Iris pigment epithelial cell (primary cell): ENCODE results near the gene CFDP1.

Source experiments
- DNase-seq: peaks from one replicate; pipeline ENCODE4 v3.0.0-alpha.2; 2011; ENCODE audit warnings: low read depth

The CFDP1 gene

DNA sequence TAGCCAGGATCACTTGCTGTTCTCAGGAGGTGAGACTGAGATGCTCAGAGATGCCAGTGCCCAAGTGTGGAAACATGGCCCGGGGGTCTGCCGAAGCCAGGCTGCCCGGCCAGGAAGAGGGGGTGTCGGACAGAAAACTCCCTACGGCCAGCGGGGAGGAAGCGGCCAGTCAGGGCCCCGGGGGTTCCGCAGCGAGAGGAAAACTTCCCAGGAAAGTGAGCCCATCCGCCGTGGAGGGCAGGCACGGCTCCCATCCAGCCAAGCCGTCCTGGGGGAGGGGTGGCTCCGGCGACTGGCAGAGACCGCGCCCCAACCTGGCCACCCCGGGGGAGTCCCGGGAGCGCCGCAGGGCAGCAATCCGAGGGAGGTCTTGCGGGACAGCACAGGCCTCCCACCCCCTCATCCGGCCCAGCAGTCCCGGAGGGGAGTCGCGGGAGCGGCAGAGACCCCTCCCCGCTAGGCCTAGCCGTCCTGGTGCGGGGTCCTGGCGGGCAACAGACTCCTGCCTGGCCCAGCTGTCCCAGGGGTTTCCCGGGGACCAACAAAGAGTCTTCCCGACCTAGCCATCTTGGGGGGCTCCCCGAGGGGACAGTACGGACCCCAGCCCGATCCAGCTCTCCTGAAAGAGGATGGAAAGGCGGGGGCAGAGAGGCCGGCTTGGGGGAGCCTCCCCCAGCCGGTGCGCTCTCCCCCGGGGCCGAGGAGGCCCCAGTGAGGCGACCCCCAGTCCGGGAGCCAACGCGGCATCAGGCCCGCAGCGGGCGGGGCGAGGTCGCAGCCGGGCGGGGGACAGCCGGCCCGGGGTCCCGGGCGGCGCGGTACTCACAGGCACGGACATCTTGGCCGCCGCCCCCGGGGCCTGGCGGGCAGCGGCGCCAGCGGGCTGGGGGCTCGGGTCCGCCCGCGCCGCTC, 168.0 kb downstream of the CFDP1 start:
- no peak for DNase-seq

DNA sequence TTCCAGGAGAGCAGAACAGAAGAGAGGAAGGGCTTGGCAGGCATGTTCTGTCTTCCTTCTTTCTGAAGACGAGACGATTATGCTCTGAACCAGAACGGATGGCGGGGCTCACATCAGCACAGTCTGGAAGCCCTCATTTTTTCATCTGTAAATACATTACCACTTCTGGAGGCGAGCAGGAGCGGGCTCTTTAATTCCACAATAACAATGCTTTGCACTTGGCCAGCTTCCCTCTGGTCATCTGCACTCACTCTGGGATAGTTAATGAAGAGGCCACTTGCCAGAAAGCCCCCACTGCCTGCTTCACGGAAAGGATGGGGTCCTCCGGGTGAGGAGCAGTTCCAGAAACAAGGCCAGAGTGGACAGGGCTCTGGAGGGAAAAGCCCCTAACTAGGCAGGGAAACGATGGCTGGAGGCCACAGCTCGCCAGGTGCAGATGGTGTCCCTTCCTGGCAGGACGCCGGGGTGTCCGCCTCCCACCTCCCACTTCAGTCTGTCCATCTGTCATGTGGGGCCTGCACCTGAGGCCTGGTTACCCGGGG, 168.8 kb downstream of the CFDP1 start:
- DNase-seq, result no peak

DNA sequence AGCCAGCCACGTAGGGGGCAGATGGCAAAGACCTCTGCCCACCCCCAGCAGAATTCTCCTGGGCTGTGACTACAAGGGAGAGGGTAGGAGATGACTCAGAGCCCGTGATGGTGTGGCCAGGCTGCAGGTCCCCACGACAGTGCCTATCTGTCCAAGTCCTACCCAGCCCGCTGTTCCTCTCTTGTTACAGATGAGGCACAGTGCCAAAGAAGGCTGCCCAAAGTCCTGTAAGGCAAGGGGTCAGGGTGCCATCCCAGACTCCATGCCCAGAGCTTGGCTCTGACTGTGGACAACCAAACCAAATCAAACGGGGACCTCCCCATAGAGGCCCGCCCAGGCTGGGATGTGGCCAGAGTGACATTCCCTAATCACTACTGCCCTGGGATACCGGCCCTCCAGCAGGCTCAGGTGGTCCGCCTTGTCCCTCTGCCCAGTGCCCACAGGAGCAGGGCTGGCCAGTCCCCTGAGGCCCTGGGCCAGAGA, 169.3 kb downstream of the CFDP1 start:
- no peak for DNase-seq

DNA sequence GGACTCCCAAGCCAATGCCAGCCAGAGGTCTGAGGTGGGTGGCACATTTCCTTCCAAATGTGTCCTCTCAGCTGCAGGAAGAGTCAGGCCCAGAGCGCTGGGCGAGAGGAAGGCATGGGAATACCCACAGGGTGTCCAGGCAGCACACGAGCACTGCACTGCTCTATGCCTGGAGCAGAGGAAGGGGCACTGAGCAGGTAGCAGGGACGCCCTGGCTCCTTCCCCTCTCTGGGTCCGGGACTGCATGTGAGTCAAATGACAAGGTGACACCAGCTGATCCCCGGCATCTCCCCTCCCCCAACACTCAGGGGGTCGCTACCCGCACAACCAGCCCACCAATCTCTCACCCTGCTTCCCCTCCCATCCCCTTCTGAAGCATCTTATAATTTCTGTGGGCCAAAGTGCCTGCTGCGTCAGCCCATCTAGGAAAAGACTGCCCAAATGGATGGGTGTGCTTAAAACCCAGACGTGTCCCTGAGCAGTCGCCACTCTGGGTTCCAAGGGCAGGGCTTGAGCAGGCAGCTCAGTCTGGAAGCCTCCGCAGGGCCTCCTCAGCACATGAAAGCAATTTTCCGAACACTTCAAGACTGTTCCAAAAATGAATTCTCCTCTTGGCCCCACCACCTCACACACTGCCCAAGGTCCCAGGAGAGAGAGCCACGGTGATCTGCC, 169.9 kb downstream of the CFDP1 start:
- no peak for DNase-seq

DNA sequence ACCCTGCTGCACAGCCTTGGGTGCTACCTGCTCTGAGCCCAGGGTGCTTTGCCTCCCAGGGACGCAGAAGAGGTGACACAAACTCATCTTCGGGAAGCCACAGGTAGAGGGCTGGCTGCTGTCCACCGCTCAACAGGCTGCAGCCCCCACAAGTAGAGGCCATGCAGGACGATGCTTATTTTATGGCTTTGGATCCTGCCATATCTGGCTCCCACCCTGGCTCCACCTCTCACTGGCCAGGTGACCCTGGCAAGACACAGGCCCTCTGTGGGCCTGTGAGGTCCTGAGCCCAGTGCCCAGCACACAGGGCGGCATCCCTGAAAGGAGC, 170.5 kb downstream of the CFDP1 start:
- no peak for DNase-seq

DNA sequence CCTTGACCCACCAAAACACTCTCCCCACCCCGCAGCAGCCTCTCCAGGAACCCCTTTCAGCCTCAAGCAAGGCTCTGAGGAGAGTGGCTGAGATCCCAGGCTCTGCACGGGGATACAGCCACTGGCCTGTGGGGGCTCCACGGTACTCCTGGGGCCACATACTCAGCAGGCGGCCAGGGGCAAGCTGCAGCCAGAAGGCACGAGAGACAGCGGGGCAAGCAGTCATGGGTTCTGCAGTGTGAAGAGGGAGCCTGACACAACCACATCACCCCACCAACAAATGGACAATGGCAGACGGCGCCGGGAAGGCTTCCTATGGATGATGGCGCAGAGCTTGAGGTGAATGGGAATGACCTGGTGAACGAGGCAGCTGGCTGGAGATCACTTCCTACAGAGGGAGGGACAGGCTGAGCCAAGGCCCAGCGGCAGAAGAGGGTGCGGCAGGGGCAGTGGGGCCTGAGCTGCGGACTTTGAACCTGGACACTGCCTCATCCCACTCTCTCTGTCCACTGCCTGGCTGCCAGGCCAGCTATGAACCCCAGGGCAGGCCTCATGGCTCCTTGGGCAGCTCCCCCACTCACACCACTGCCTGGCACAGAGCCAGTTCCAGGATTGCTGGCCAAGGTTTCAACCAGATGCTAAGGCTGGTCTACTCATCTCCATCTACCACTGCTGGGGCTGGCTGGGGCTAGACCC, 171.1 kb downstream of the CFDP1 start:
- peak; percentile 33 for DNase-seq

DNA sequence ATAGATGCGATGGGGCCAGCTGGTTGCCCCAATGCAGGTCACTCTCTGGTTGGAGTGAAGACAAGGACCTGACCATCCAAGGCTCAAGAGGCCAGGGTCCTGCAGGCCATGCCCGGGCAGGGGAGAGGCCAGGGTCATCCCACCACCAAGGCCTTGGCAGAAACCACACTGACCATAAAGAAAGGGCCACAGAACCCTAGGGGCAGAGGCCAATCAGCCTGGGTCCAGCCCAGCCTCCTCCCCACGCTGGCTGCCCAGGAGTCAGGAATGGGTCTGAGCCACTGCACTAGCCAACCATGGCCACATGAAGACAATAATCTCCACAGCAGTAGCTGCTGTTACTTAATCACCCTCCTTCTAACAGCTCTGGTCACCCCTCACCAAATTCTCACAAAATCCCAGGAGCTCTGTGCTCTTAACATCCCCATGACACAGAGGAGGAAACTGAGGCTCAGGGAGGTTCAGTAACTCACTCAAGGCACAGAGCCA, 171.7 kb downstream of the CFDP1 start:
- no peak for DNase-seq

DNA sequence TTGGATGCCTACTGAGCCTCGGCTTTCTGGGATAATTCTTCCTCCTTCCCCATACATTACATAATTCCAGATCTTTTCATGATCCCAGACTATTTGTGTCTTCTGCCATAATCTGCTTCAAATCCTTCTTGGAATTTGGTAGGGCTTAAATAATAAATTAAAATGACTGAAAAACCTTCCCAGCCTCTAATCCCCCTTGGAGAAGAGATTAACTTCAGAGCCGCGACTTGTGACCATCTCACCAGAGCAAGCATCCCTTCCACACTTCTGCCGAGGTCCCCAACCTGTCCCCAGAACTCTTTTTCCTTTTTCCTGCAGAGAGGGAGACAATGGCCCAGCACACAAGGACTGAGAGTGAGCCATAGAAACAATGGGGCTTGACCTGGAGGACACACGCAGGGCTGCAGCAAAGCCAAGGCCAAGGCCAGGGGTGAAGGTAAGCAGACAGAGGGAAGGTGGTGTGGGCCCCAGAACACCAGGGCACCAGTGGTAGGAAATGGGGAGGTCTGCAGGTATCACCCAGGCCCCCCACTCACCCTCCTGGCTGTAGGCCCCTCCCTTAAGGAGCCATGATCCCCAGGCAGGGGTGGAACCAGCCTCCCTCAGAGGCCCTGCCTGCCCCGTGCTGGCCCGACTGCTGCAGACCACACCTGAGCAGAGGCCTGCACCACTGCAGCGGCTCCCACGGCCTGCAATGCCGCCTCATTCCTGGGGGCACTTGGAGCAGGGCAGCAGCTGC, 172.3 kb downstream of the CFDP1 start:
- DNase-seq, result no peak

DNA sequence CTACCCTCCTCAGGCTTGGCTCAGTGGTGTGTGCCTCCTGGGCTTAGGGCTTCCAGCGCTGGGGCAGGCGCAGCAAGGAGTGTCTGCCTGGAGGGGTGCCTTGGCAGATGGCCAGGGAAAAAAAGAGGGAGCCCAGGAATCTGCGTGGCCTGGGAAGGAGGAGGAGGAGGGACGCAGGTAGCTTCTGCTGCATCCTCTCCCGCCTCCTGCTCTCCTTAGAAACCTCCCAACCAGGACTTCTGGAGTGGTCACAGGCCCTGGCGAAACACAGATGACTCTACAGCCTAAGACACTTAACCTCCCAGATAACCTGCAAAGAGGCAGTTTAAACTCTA, 174.5 kb downstream of the CFDP1 start:
- no peak for DNase-seq

DNA sequence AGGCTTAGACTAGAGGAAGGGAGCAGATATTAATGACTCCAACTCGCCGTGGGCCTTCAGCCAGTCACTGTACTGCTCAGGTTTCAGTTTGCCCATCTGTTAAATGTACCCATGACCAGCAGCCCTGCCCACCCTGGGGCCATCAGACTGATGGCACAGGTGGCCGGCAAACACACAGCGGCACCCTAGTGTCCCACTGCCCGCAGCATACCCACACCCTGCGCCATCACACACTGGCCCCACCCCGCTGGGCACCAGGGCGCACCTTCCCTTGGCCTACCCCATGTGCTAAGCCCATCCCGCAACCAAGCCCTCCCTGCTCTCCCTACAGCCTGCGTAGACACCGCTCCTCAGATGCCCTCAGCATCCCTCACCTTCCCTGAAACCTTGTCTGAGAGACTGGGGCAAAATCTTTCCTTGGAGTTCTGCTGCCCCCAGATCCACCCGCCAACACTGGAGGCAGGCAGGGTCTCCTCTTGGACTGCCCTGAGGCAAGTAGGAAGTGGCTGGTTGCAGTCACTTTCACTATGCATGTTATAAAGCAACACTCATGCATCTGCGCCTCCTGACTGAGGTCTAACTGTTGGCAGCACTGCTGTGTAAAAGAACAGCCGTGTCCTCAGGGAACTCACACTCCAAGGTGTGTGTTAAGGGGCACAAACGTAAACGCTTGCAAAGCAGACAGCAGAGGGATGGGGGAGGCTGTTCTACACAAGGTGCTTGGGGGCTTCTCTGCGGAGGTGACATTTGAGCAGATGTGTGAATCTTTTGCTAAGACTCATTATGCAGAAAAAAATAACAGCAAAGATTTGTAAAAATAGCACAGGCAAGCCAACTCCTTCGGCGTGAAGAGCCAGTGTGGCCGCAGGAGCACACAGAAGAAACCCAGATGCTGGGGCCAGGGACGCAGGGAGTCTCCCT, 175.2 kb downstream of the CFDP1 start:
- no peak for DNase-seq

DNA sequence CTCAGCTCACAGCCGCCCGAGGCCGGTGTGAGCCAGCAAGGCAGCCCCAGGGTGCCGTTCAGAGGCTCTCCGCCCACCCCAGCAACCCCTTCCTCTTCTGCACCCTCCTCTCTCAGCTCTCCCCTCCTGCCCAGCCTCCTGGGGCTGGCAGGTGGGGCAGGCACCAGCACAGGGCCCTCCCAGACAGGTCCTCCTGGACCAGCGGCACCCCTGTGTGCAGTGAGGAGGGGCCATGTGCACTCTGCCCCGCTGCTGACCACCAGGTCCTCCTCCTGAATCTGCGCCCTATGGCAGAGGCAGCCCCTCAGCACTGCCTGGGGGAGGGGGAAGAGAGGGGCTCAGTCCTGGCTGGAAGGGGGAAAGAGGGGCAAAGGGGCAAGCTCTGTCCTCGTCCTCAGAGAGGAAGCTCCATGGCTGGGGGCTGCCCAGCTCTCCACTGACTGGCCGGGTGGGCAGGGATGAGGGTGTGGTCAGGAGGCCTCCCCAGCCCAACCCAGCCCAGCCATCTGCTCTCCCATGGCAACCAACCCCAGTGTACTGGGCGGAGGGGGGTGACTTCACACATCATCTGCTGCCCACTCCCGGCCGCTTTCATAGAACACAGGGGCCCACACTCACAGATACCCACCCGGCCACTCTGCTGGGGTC, 176.5 kb downstream of the CFDP1 start:
- DNase-seq, result no peak

DNA sequence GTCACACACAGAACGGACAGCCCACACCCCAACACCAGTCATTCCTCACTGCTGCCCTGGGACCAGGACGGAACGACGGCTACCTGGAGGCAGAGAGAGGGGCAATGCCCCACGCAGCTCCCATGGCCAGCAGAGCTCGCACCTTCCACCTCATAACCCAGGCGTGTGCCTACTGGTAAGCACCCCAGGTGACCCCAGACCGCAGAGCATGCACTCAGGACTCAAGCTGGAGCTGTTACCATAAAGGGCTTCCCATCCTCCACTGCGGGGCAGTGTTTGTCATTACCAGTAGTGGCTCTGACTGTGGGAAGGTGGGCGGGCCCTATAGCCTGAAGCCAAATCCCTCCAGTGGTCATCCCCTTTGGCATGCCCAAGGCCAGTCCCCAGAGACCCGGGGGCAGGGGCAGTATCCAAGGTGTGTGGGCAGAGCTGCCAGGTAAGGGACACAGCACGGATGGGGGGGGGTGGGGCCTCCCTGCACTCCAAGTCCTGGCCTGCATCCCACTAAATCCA, 177.2 kb downstream of the CFDP1 start:
- DNase-seq, result no peak

DNA sequence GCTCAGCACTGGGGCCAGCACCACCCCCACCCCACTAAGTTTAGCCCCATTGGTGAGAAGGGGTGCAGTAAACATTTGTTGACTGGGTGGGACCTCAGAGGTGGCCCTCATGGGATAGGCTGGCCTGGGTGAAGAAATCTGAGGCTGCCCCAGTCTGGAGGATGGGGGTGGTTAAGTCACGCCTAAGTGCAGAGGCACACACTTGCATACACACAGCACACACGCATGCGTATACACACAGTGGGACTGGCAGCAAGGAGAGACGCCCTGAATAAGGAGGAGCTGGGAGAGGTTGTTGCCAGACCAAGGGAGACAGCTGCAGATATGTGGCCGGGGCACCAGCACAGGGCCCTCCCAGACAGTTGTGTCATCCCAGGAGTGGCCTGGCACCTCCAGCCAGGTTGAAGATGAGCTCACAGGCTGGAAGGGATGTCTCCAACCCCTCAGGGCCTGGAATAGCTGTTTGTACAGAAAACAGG, 178.9 kb downstream of the CFDP1 start:
- peak; percentile 91 for DNase-seq

DNA sequence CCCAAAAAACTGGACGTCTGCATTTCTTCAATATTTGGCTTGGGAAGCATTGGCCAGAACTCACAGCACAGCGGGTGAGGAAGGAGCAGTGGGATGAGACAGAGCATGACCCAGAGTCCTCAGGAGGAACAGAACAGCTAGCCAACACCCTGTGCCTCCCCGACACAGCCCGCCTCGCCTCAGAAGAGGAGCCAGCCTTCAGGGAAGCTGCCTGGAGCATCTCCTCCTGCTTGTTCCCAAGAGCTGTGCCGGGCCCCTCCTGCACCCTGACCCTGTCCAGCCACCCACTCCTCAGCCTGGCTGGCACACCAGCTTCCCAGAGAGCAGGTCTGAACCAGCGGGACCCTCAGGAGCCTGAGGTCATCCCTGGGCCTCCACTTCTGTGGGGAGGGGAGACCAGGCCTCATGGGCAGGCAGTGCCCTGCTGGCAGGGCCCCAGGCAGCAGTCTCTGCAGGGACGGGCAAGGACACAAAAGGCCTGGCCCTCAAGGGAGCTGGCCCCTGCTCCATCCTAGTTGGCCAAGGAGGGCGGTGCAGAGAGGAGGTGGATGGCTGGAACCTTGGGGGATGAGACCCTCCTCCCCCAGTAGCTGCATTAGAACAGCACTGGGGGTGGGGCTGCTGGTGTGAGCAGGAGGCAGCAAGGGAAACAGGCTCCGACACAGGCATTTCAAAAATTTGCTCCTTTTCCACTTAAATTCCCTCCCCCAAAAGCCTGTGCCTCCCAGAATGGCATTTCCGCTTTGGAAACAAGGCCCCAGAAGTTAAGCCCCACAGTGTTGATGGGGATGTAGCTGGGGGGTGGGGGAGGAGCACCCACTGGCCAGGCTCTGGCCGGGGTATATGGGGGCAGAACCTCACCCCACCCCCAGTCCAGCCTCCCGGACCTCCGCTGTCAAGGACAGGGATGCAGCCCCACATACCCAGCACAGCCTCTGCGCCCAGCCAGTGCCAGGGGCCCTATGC, 180.1 kb downstream of the CFDP1 start:
- peak; percentile 75 for DNase-seq

DNA sequence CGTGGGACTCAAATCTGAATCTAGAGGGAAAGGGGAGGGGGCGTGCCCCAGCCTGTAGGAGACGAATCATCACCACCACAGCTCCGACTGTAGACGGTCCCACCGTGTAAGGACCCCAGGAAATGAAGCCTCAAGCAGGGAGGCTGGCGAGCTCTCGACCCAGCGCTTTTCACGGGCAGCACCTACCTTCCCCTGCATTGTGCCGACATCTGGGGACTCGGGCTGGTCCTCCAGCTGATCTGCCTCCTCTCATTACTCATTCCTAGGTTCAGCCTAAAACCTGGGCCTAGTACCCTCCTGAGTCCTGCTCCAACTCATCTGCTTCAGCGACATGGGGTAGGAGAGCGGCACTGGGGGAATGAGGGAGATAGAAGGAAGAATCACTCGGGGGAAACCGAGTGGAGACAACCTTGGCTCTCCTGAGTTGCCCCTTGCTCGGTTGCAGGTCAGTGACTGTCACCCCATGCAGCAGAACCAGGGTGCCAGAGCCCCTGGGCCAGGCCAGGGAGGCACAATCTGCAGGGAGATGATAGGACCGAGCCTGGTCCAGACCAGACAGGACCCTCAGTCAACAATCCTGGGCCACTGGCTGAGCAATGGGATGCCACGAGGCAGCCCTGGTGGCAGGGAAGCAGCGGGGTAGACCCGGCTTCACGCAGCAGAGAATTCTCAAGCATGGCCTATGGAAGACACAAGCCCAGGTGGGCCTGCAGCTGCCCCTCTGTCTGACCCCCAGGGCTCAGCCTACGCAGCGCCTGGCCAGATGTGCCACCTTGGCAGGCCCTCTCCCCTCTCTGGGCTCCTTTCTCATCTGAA, 181.0 kb downstream of the CFDP1 start:
- no peak for DNase-seq

DNA sequence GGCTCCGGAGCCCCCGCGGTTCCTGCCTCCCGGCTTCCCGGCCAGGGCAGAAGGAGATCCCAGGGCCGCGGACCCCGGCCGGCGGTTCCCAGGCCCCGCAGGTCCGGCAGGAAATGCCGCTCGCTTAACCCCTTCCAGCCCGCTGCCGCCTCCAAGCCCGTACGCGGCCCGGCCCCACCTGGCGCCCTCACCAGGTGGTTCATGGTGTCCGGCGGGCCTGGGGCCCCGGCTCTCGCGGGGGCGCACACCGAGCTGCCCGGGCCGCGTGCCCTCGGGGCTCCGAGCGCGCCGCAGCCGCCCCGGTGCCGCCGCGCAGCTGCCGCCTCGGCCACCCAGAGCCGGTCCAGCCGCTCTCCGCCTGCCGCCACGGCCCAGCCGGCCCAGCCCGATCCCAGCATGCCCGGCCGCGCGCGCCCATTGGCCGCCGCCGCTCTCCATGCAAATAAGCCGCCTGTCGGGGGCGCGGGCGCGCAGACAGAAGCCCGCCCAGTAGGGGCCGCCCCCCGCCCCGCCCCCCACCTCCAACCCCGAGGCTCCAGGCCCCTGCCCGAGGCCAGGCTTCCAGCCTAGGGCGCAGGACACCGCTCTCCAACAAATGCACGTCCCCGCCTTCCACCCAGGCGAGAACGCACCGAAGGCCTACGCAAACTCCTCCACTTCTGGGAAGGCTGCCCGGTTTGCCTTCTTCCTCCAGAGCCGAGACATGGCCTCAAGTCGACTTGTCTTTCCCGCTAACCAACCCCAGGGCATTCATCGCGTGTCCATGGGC, 181.8 kb downstream of the CFDP1 start, which contains the start of gene BCAR1:
Gene BCAR1, minus strand, starts transcription at position 345 of the 769 bp plus-strand sequence. Its CDS starts 142 bp downstream, at position 203.
- peak; percentile 90 for DNase-seq

DNA sequence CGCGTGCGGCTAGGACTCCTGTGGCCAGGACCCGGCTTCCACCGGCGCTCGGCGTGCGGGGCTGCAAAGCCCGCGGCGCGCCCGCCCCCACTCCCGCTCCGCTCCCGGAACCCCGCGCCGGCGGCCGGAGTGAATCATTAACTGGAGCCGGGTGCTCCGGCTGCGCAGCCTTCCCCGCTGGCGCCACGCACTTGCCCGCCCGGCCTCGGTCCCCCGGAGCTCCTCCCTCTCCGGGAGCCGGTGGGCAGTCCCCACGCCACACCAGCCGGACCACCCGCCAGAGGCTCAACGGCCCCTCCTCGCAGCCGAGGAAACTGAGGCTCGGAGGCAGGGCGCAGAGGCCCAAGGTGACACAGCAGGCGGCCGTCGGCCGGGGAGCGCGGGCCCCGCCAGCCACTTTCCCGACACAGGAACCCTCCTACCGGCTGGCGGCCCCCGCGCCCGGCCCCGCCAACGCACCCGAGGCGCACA, 182.5 kb downstream of the CFDP1 start:
- no peak for DNase-seq
